K562 (cell line): ENCODE measurements around the gene BBS1. TPM values are rescaled to one million over a fixed set of nuclear protein-coding genes. Genes with fewer than 3 reads are reported as not detected.

Experiments used
- ATAC-seq: fragments of 200-7000 bp; cut with Tn5 transposase; 3 replicates; pipeline ENCODE4 v1.9.1; 2020; ENCODE audit warnings: moderate library complexity
- BruUV-seq: library from RNA; stranded (reverse); fragments of 400-500 nt; replicated peaks from 2 replicates; lab custom pipeline; 2021; lab: Mats Ljungman, UMichigan
- CTCF ChIA-PET: fragments of 300-600 bp; formaldehyde crosslinking; extraction: SDS; loops from one replicate; lab custom pipeline; 2021; ENCODE audit warnings: low intra/inter-chr PET ratio; lab: Yijun Ruan, JAX
- POLR2A ChIA-PET: fragments of 300-600, 350-650 bp; sonication (Branson Sonifier 250); formaldehyde crosslinking; extraction: SDS; loops from one replicate; lab custom pipeline; 2021; ENCODE audit warnings: antibody characterized with exemption, inconsistent platforms; lab: Yijun Ruan, JAX
- DNase-seq, 4 experiments: peaks; one replicate each; pipeline versions ENCODE4 v3.0.0 to v3.0.0-alpha.2; 2011 to 2018; ENCODE audit warnings: low spot score in 3 of 4, mixed read lengths in 3 of 4; ENCODE audit errors: extremely low read depth in 1 of 4
- FAIRE-seq: peaks from 2 replicates; lab custom pipeline; 2011; peaks lifted over from hg19 to GRCh38; lab: Jason Lieb, UNC
- H2AFZ ChIP-seq: 2 replicates; pipeline ENCODE4 v1.6.0; 2011; ENCODE audit warnings: low read depth, low read length, control low read depth, inconsistent platforms
- H3K27ac ChIP-seq: fragments of 200-600 bp; 3 replicates; pipeline ENCODE4 v1.8.0; 2011; ENCODE audit warnings: low read depth, mild to moderate bottlenecking, control low read depth, inconsistent platforms, low read length, moderate library complexity, mixed read lengths; ENCODE audit errors: extremely low read depth
- H3K27me3 ChIP-seq, 2 experiments: fragments of 300-600 bp in 1 of 2; 2 replicates in 1 of 2; 3 replicates in 1 of 2; pipeline versions ENCODE4 v1.6.0 to v1.8.0; 2011; ENCODE audit warnings: inconsistent platforms in 2 of 2, low read length in 2 of 2, mild to moderate bottlenecking in 1 of 2, mixed read lengths in 1 of 2, moderate library complexity in 1 of 2; ENCODE audit not compliant: control insufficient read depth in 2 of 2, insufficient read depth in 2 of 2
- H3K36me3 ChIP-seq: fragments of 300-600 bp; 3 replicates; pipeline ENCODE4 v1.8.0; 2011; ENCODE audit warnings: mild to moderate bottlenecking, low read length, inconsistent platforms; ENCODE audit not compliant: control insufficient read depth, insufficient read depth
- H3K4me1 ChIP-seq, 2 experiments: fragments of 200-600 bp in 1 of 2; replicated peaks in 1 of 2; 2 replicates in 1 of 2; 3 replicates in 1 of 2; pipeline versions ENCODE4 v1.5.1 to v1.8.0; 2011; ENCODE audit warnings: inconsistent platforms in 2 of 2, low read length in 2 of 2, mild to moderate bottlenecking in 1 of 2, mixed read lengths in 1 of 2, moderate library complexity in 1 of 2; ENCODE audit not compliant: control insufficient read depth in 2 of 2, insufficient read depth in 2 of 2
- H3K4me2 ChIP-seq: 2 replicates; pipeline ENCODE4 v1.6.1; 2011; ENCODE audit warnings: low read length, control low read depth, inconsistent platforms, mixed read lengths; ENCODE audit not compliant: insufficient read depth
- H3K4me3 ChIP-seq: fragments of 200-600 bp; sonication (generic), shearing (Covaris generic); 2 replicates; pipeline ENCODE4 v1.5.1; 2016; ENCODE audit warnings: control low read depth, inconsistent platforms
- H3K79me2 ChIP-seq: fragments of 200-600 bp; 3 replicates; pipeline ENCODE4 v1.8.0; 2011; ENCODE audit warnings: low read length, inconsistent platforms; ENCODE audit not compliant: control insufficient read depth, insufficient read depth
- H3K9ac ChIP-seq, 2 experiments: 2 replicates each; pipeline versions ENCODE4 v1.6.0 to v1.6.1; 2011; ENCODE audit warnings: low read depth in 2 of 2, low read length in 2 of 2, control low read depth in 1 of 2, inconsistent platforms in 1 of 2, mild to moderate bottlenecking in 1 of 2, mixed read lengths in 1 of 2; ENCODE audit not compliant: insufficient read depth in 1 of 2
- H3K9me1 ChIP-seq: one replicate; pipeline ENCODE4 v1.6.0; 2011; ENCODE audit warnings: inconsistent platforms, mild to moderate bottlenecking, low read length, moderate library complexity; ENCODE audit not compliant: control insufficient read depth, insufficient read depth
- H3K9me3 ChIP-seq: replicated peaks from 2 replicates; pipeline ENCODE4 v1.5.1; 2011; ENCODE audit warnings: low read depth, low read length, inconsistent platforms; ENCODE audit not compliant: control insufficient read depth, insufficient read depth
- H4K20me1 ChIP-seq: replicated peaks from 2 replicates; pipeline ENCODE4 v1.6.1; 2011; ENCODE audit warnings: low read length, inconsistent platforms, mixed read lengths; ENCODE audit not compliant: control insufficient read depth, insufficient read depth
- CREB3L1 ChIP-seq: fragments of 450-650 bp; IDR thresholded peaks from 2 replicates; pipeline ENCODE4 v1.6.1; 2014; ENCODE audit warnings: low read depth, mild to moderate bottlenecking, moderate library complexity, borderline replicate concordance
- CTCF ChIP-seq, 3 experiments: IDR thresholded peaks in 2 of 3; conservative IDR thresholded peaks in 1 of 3; 2 replicates each; pipeline ENCODE4 v1.5.1; 2011 to 2012; ENCODE audit warnings: low read length in 3 of 3, mild to moderate bottlenecking in 3 of 3, control low read depth in 2 of 3, improper control_type of control experiment in 1 of 3, inconsistent platforms in 1 of 3, low read depth in 1 of 3, mixed read lengths in 1 of 3, moderate library complexity in 1 of 3; ENCODE audit not compliant: insufficient read depth in 2 of 3
- ERF ChIP-seq: fragments of 450-650 bp; formaldehyde crosslinking; IDR thresholded peaks from 2 replicates; pipeline ENCODE4 v1.4.0; 2020; ENCODE audit warnings: mild to moderate bottlenecking, mixed read lengths
- TCF7L2 ChIP-seq: fragments of 150-350 bp; IDR thresholded peaks from 2 replicates; pipeline ENCODE4 v1.6.1; 2016; ENCODE audit warnings: low read depth, mild to moderate bottlenecking, low read length, moderate library complexity
- ZBTB34 ChIP-seq: fragments of 250-450 bp; sonication (Bioruptor Pico); IDR thresholded peaks from 2 replicates; pipeline ENCODE4 v1.8.0; 2021; ENCODE audit warnings: mild to moderate bottlenecking, moderate library complexity
- ZNF134 ChIP-seq: fragments of 250-450 bp; sonication (Bioruptor Pico); conservative IDR thresholded peaks from 2 replicates; pipeline ENCODE4 v1.4.0; 2020
- ZNF639 ChIP-seq, 2 experiments: fragments of 200-800 bp in 1 of 2; sonication (Bioruptor generic) in 1 of 2; sonication (generic) in 1 of 2; formaldehyde crosslinking in 1 of 2; IDR thresholded peaks in 1 of 2; conservative IDR thresholded peaks in 1 of 2; 2 replicates each; pipeline versions ENCODE4 v1.5.0 to v1.6.1; 2016 to 2020; ENCODE audit warnings: missing compliant biosample characterization in 1 of 2, missing genetic modification characterization in 1 of 2, missing genetic modification reagents in 1 of 2
- ZNF717 ChIP-seq: fragments of 250-450 bp; sonication (Bioruptor Pico); IDR thresholded peaks from 2 replicates; pipeline ENCODE4 v1.5.0; 2021
- WGBS: fragments of 100-300 bp; shearing (Covaris generic); methylation state at CpG from one replicate; pipeline ENCODE4 v1.1.6; 2016; ENCODE audit warnings: low coverage, mixed read lengths; ENCODE audit not compliant: insufficient coverage; ENCODE audit errors: missing lambda C conversion rate; 5-methylcytosine and 5-hydroxymethylcytosine counted together
- in situ Hi-C: fragments of 300-500 bp; cut with MboI; formaldehyde crosslinking; loops from 4 replicates; pipeline ENCODE4 v1.15.0; 2018; ENCODE audit warnings: inconsistent platforms, mixed read lengths
- intact Hi-C: fragments of 100-400 bp; cut with micrococcal nuclease; formaldehyde crosslinking; loops from 2 replicates; pipeline ENCODE4 v1.14.2; 2022
- polyA plus RNA-seq, 8 experiments: library from polyadenylated mRNA; depleted of rRNA in 4 of 8; stranded (reverse) in 5 of 8; unstranded in 3 of 8; fragments of >200 nt; fragmentation: Nextera tagmentation in 2 of 8; fragmentation: Illumina TruSeq in 1 of 8; extraction: Ambion mirVana in 2 of 8; extraction: Trizol in 1 of 8; gene quantifications; 2 replicates each; pipeline versions ENCODE4 v1.2.1 to v1.2.3, GENCODE V29; 2011 to 2014; ENCODE audit warnings: inconsistent platforms in 1 of 8, missing spikeins in 1 of 8
- total RNA-seq, 7 experiments: library from RNA; depleted of rRNA in 6 of 7; stranded (reverse); fragments of >200 nt in 6 of 7; fragmentation: Illumina TruSeq in 2 of 7; extraction: Trizol in 2 of 7; gene quantifications; 2 replicates each; pipeline versions ENCODE4 v1.2.1 to v1.2.3, GENCODE V29; 2011 to 2021; ENCODE audit warnings: low replicate concordance in 1 of 7
- TF ChIP-seq, protein P1 (sequence below): fragments of 250-450 bp; sonication (Bioruptor Pico); IDR thresholded peaks from 2 replicates; pipeline ENCODE4 v1.4.0; 2020; ENCODE audit warnings: mild to moderate bottlenecking, moderate library complexity
- TF ChIP-seq, protein P2 (sequence below): fragments of 450-650 bp; IDR thresholded peaks from 2 replicates; pipeline ENCODE4 v1.6.1; 2016; ENCODE audit warnings: antibody characterized with exemption

The BBS1 gene
- total and polyA plus RNA-seq, 9 of the 15 experiments (the other 6 are each of a cell fraction or from before 2014, with no cell fraction given), result 9.0 to 19.8 (median 12.1) TPM

GRCh38 chr11:66473167-66473566 is 37.3 kb upstream of the BBS1 start:
- intact Hi-C loops (no loop called here), in situ Hi-C loops (no loop called here)
- Histone ChIP-seq H3K9ac (no peak overlapping the region), H2AFZ (no peak overlapping the region), H3K4me1 (peaks cover 0 to 12% of the 10 kb centered on the region in 2 experiments; a peak in 2 of 5 replicates), H3K4me2 (no peak overlapping the region), H4K20me1 (0 out of 2 replicates have a peak, but pooled peaks cover 3% of the 10 kb centered on the region), H3K9me3 (no peaks in the 10 kb centered on the region), H3K4me3 (no peak overlapping the region), H3K27ac (no peak overlapping the region), H3K9me1 (no peaks in the 10 kb centered on the region), H3K36me3 (peaks cover 3% of the 10 kb centered on the region; the same call in 1 of the 3 replicates), H3K79me2 (no peaks in the 10 kb centered on the region), H3K27me3 (no peaks in the 10 kb centered on the region)
- ATAC-seq (no peak), DNase-seq (no peak), FAIRE-seq (no peak)
- ChIA-PET CTCF (no interaction called here), POLR2A (interaction anchor here (0.5 to 1.0 kb wide), 2 partner anchors 196 to 638 kb away, joined by 3 read pairs; no protein-coding TSS in a partner anchor)
- no TSS peak for BruUV-seq
- 79% methylated on average over 11 of the region's 11 CpGs for WGBS
- TF ChIP-seq CTCF (IDR thresholded peaks at IDR 0.05 in 2 of 3, conservative IDR thresholded peaks at IDR 0.05 in 1 of 3; ENCODE audit: insufficient read depth in 2 of 3, low read depth in 1 of 3, low read length in 3 of 3) (no peak), ZNF134 (CRISPR knock-in tag) (no peak), ZNF639 (CRISPR knock-in tag; conservative IDR thresholded peaks at IDR 0.05 in 1 of 2, IDR thresholded peaks at IDR 0.05 in 1 of 2) (no peak), ZNF717 (CRISPR knock-in tag) (no peak), ZBTB34 (CRISPR knock-in tag) (no peak), TCF7L2 (no peak), CREB3L1 (no peak), ERF (CRISPR knock-in tag) (no peak)
- TF ChIP-seq, protein P1, sequence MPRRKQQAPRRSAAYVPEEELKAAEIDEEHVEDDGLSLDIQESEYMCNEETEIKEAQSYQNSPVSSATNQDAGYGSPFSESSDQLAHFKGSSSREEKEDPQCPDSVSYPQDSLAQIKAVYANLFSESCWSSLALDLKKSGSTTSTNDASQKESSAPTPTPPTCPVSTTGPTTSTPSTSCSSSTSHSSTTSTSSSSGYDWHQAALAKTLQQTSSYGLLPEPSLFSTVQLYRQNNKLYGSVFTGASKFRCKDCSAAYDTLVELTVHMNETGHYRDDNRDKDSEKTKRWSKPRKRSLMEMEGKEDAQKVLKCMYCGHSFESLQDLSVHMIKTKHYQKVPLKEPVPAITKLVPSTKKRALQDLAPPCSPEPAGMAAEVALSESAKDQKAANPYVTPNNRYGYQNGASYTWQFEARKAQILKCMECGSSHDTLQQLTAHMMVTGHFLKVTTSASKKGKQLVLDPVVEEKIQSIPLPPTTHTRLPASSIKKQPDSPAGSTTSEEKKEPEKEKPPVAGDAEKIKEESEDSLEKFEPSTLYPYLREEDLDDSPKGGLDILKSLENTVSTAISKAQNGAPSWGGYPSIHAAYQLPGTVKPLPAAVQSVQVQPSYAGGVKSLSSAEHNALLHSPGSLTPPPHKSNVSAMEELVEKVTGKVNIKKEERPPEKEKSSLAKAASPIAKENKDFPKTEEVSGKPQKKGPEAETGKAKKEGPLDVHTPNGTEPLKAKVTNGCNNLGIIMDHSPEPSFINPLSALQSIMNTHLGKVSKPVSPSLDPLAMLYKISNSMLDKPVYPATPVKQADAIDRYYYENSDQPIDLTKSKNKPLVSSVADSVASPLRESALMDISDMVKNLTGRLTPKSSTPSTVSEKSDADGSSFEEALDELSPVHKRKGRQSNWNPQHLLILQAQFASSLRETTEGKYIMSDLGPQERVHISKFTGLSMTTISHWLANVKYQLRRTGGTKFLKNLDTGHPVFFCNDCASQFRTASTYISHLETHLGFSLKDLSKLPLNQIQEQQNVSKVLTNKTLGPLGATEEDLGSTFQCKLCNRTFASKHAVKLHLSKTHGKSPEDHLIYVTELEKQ, result no peak
- TF ChIP-seq, protein P2, sequence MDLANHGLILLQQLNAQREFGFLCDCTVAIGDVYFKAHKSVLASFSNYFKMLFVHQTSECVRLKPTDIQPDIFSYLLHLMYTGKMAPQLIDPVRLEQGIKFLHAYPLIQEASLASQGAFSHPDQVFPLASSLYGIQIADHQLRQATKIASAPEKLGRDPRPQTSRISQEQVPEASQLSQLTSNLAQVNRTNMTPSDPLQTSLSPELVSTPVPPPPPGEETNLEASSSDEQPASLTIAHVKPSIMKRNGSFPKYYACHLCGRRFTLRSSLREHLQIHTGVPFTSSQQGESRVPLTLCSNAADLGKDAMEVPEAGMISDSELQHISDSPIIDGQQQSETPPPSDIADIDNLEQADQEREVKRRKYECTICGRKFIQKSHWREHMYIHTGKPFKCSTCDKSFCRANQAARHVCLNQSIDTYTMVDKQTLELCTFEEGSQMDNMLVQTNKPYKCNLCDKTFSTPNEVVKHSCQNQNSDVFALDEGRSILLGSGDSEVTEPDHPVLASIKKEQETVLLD, result no peak
